Endothelial cell of umbilical vein (primary cell): ENCODE data around the gene MINDY2.

Source experiments
- POLR2A ChIP-seq: IDR thresholded peaks from 2 replicates; pipeline ENCODE4 v1.6.1; 2012; ENCODE audit warnings: low read depth, mild to moderate bottlenecking, control low read depth, low read length
- TF ChIP-seq, protein P1 (sequence below), 2 donors: IDR thresholded peaks; 1 replicate in 1 of 2; 2 replicates in 1 of 2; pipeline ENCODE4 v1.5.1; 2011; ENCODE audit warnings: low read length in 2 of 2, mild to moderate bottlenecking in 2 of 2, moderate library complexity in 2 of 2, control low read depth in 1 of 2, inconsistent platforms in 1 of 2, low read depth in 1 of 2; ENCODE audit not compliant: insufficient read depth in 1 of 2; ENCODE audit errors: extremely low read depth in 1 of 2
- TF ChIP-seq, protein P2 (sequence below): IDR thresholded peaks from 2 replicates; pipeline ENCODE4 v1.6.1; 2011; ENCODE audit not compliant: insufficient read depth, insufficient read length

GRCh38 chr15:58746174-58746573, 24.9 kb upstream of the MINDY2 start:
- TF ChIP-seq, protein P1, sequence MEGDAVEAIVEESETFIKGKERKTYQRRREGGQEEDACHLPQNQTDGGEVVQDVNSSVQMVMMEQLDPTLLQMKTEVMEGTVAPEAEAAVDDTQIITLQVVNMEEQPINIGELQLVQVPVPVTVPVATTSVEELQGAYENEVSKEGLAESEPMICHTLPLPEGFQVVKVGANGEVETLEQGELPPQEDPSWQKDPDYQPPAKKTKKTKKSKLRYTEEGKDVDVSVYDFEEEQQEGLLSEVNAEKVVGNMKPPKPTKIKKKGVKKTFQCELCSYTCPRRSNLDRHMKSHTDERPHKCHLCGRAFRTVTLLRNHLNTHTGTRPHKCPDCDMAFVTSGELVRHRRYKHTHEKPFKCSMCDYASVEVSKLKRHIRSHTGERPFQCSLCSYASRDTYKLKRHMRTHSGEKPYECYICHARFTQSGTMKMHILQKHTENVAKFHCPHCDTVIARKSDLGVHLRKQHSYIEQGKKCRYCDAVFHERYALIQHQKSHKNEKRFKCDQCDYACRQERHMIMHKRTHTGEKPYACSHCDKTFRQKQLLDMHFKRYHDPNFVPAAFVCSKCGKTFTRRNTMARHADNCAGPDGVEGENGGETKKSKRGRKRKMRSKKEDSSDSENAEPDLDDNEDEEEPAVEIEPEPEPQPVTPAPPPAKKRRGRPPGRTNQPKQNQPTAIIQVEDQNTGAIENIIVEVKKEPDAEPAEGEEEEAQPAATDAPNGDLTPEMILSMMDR (IDR thresholded peaks at IDR 0.05; ENCODE audit: extremely low read depth in 1 of 2, insufficient read depth in 1 of 2, low read depth in 1 of 2, low read length in 2 of 2), result no peak
- TF ChIP-seq, protein P2, sequence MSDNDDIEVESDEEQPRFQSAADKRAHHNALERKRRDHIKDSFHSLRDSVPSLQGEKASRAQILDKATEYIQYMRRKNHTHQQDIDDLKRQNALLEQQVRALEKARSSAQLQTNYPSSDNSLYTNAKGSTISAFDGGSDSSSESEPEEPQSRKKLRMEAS, result no peak
- no peak for TF ChIP-seq POLR2A
